BJ (cell line): Measurements from ENCODE around the gene PRRC2A. TPM values are rescaled to one million over a fixed set of nuclear protein-coding genes. Genes with fewer than 3 reads are reported as not detected.

Experiments used
- CTCF ChIA-PET: fragments of 350-600 bp; formaldehyde crosslinking; extraction: SDS; loops from one replicate; lab custom pipeline; 2021; ENCODE audit warnings: antibody characterized with exemption, inconsistent platforms; lab: Yijun Ruan, JAX
- POLR2A ChIA-PET: fragments of 300-600 bp; sonication (Branson Sonifier 250); formaldehyde crosslinking; extraction: SDS; loops from one replicate; lab custom pipeline; 2021; ENCODE audit warnings: antibody characterized with exemption; lab: Charles Lee
- DNase-seq: peaks from one replicate; pipeline ENCODE4 v3.0.0-alpha.2; 2011; ENCODE audit warnings: low read depth
- H3K27me3 ChIP-seq: 2 replicates; pipeline ENCODE4 v1.6.0; 2011; ENCODE audit warnings: low read length; ENCODE audit not compliant: control insufficient read depth, insufficient read depth
- H3K36me3 ChIP-seq: 2 replicates; pipeline ENCODE4 v1.5.1; 2011; ENCODE audit warnings: low read length; ENCODE audit not compliant: control insufficient read depth, insufficient read depth
- H3K4me3 ChIP-seq: 2 replicates; pipeline ENCODE4 v1.5.1; 2011; ENCODE audit warnings: low read depth, mild to moderate bottlenecking, control low read depth, low read length
- CTCF ChIP-seq: IDR thresholded peaks from 2 replicates; pipeline ENCODE4 v1.5.1; 2011; ENCODE audit warnings: low read depth, mild to moderate bottlenecking, control low read depth, inconsistent platforms, low read length, moderate library complexity; ENCODE audit not compliant: insufficient read depth
- polyA plus RNA-seq: library from polyadenylated mRNA; depleted of rRNA; stranded (reverse); fragments of >200 nt; gene quantifications from 2 replicates; pipeline ENCODE4 v1.2.3, GENCODE V29; 2011

Gene PRRC2A
- polyA plus RNA-seq, 1 experiment = 47.3 TPM

DNA sequence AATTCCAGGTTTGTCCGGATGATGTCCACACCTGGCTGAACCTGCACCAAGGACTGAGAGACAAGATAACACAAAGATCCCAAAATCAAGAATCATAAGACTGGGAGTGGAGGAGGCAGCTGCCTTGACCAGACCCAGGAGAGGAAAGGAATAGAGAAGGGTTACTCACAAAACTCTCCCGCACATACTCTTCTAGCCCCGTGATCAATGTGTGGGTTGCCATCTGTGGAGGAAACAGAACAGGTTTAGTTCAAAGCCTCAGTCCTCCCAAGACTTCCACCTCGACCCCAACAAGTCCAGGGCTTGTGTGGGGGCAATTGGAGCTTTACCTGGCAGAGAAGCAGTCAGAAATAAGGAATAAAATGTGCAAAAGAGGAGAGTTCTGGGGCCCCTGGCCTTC, 20.9 kb downstream of the PRRC2A start:
- ChIA-PET POLR2A (no interaction called here), CTCF (interaction anchor here (3.6 kb wide), 1 partner anchor 11 kb away, joined by 15 read pairs; the partner anchor contains the start of gene BAG6)
- Histone ChIP-seq H3K27me3 (no peaks in the 10 kb centered on the region), H3K4me3 (no peak overlapping the region), H3K36me3 (peaks cover 52% of the 10 kb centered on the region)
- no peak for DNase-seq
- TF ChIP-seq CTCF = no peak

DNA sequence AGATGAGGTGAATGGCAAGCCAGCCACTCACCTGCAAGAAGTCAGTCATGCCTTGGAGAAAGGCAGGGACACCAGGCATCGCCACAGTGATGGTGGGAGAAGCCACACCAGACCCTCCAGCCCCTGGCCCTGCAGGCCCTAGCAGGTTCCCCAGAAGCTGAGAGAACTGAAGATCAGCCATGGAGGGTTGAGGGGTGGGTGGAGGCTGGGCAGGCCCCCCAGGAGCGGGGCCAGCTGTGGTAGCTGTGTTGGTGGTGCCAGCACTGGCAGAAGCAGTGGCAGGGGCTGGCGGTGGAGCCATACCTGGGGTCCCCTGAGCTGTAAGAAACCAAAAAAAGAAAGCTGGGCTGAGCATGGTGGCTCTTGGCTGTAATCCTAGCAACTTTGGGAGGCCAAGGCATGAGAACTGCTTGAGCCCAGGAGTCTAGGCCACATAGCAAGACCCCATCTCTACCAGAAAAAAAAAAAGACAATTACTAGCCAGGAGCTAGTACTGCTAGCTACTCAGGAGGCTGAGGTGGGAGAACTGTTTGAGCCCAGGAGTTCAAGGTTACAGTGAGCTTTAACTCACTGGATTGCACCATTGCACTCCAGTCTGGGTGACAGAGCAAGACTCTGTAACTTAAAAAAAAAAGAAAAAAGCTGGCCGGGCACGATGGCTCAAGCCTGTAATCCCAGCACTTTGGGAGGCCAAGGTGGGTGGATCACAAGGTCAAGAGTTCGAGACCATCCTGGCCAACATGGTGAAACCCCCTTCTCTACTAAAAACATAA, 22.5 kb downstream of the PRRC2A start:
- ChIA-PET CTCF (interaction anchor here (0.6 kb wide), 1 partner anchor 277 kb away, joined by 3 read pairs; no protein-coding TSS in a partner anchor), POLR2A (no interaction called here)
- Histone ChIP-seq H3K36me3 (peaks cover 52% of the 10 kb centered on the region), H3K4me3 (no peak overlapping the region), H3K27me3 (no peaks in the 10 kb centered on the region)
- no peak for DNase-seq
- no peak for TF ChIP-seq CTCF

DNA sequence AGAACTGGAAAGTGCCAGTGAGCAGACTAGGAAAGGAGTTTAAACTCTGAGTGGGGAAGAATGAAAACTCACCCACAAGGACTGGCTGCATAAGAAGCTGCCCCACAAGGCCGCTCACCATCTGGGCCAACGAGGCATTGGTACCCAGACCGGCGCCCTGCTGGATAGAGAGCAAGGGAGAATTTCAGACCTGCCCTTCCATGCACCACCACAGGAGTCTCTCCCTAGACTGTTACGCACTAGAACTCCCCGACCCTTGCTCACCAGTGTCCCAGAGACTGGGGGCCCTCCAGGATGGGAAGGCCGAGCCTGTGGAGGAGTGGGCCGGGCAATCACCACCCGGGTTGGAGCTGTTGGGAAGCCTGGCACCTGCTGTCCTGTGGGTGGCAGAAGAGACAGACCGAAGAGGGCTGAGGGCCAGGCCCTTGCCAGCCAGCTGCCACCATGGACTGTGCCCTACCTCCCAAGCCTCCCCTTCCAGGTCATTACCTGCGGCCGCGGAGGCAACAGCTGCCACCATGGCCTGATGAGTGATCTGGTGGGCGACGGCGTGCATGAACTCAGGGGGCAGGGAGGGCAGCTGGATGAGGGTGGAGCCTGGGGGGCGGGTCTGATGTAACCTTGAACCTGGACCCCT, 23.4 kb downstream of the PRRC2A start:
- ChIA-PET POLR2A (no interaction called here), CTCF (no interaction called here)
- Histone ChIP-seq H3K36me3 (peaks cover 58% of the 10 kb centered on the region), H3K27me3 (no peaks in the 10 kb centered on the region), H3K4me3 (no peak overlapping the region)
- TF ChIP-seq CTCF = no peak
- DNase-seq = no peak

DNA sequence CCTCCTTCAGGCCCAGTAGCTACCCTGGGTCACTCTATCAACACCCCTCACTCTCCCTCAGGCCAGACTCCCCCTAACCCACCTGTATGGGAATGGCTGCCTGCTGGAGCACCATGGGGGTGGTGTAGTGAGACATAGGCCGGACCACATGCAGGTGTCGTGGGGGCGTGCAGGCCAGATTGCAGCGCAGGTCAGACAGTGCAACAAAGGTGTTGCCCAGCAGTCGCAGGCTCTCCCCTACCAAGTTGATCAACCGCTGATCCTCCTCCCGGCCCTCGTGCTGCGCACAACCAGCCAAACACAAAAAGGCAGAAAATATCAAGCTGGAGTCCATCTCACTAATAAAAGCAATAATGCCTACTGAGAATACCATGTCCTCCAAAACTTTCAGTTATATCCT, 24.8 kb downstream of the PRRC2A start:
- CTCF ChIA-PET = no interaction called here
- Histone ChIP-seq H3K36me3 (peaks cover 60% of the 10 kb centered on the region), H3K4me3 (no peak overlapping the region), H3K27me3 (no peaks in the 10 kb centered on the region)
- POLR2A ChIA-PET = no interaction called here
- no peak for TF ChIP-seq CTCF
- DNase-seq = no peak

- no peak for DNase-seq
- Histone ChIP-seq H3K4me3 (peak overlapping the region; percentile 77), H3K36me3 (peaks cover 22% of the 10 kb centered on the region), H3K27me3 (no peaks in the 10 kb centered on the region)
- POLR2A ChIA-PET = interaction anchor here (1.1 to 1.2 kb wide), 3 partner anchors 9 to 30 kb away, joined by 3 to 11 read pairs (median 3); partner anchors contain the start of gene C6orf47
- TF ChIP-seq CTCF = no peak
- CTCF ChIA-PET = interaction anchor here (1.0 to 2.3 kb wide), 4 partner anchors 9 to 175 kb away, joined by 3 to 15 read pairs (median 6); partner anchors contain the start of genes C6orf47 and HSPA1B
These were observed 31.2 kb downstream of the PRRC2A start for GRCh38 chr6:31651602-31652191.
